GM12891 (cell line): Measurements from ENCODE around the gene SIRPB2. TPM values are rescaled to one million over a fixed set of nuclear protein-coding genes. Genes with fewer than 3 reads are reported as not detected.

Source experiments
- DNase-seq: peaks from one replicate; pipeline ENCODE4 v3.0.0; 2011; ENCODE audit warnings: low spot score; ENCODE audit not compliant: insufficient read length
- FAIRE-seq: peaks from 2 replicates; lab custom pipeline; 2011; peaks lifted over from hg19 to GRCh38; lab: Jason Lieb, UNC
- PAX5 ChIP-seq: IDR thresholded peaks from 2 replicates; pipeline ENCODE4 v1.6.1; 2011; ENCODE audit warnings: low read length, moderate library complexity, mild to moderate bottlenecking; ENCODE audit not compliant: insufficient read depth, severe bottlenecking
- POLR2A ChIP-seq: IDR thresholded peaks from 2 replicates; pipeline ENCODE4 v1.6.1; 2011; ENCODE audit warnings: low read depth, low read length, control low read depth
- POLR2AphosphoS5 ChIP-seq: IDR thresholded peaks from 2 replicates; pipeline ENCODE4 v1.6.1; 2011; ENCODE audit warnings: low read depth, low read length, control low read depth
- POU2F2 ChIP-seq: IDR thresholded peaks from 2 replicates; pipeline ENCODE4 v1.6.1; 2011; ENCODE audit warnings: low read depth, mild to moderate bottlenecking, control low read depth, low read length, moderate library complexity
- SPI1 ChIP-seq: IDR thresholded peaks from 2 replicates; pipeline ENCODE4 v1.6.1; 2011; ENCODE audit warnings: low read depth, low read length, control low read depth
- TAF1 ChIP-seq: IDR thresholded peaks from 2 replicates; pipeline ENCODE4 v1.6.1; 2011; ENCODE audit warnings: low read depth, low read length, control low read depth
- polyA plus RNA-seq: library from polyadenylated mRNA; unstranded; fragments of >200 nt; gene quantifications from one replicate; pipeline ENCODE4 v1.2.1, GENCODE V29; 2012; ENCODE audit warnings: low read depth, missing spikeins, inconsistent platforms; ENCODE audit not compliant: missing spikeins

The SIRPB2 gene
- polyA plus RNA-seq: not detected

GRCh38 chr20:1491281-1491840, at the start of gene SIRPB2:
SIRPB2 (minus strand) TSS chr20:1491420; CDS start chr20:1491359, 61 bp downstream.
- TF ChIP-seq POLR2AphosphoS5: no peak
- no peak for TF ChIP-seq POLR2A
- TF ChIP-seq POU2F2: no peak
- TF ChIP-seq SPI1: no peak
- TF ChIP-seq PAX5: no peak
- no peak for TF ChIP-seq TAF1
- DNase-seq (no peak), FAIRE-seq (no peak)

DNA sequence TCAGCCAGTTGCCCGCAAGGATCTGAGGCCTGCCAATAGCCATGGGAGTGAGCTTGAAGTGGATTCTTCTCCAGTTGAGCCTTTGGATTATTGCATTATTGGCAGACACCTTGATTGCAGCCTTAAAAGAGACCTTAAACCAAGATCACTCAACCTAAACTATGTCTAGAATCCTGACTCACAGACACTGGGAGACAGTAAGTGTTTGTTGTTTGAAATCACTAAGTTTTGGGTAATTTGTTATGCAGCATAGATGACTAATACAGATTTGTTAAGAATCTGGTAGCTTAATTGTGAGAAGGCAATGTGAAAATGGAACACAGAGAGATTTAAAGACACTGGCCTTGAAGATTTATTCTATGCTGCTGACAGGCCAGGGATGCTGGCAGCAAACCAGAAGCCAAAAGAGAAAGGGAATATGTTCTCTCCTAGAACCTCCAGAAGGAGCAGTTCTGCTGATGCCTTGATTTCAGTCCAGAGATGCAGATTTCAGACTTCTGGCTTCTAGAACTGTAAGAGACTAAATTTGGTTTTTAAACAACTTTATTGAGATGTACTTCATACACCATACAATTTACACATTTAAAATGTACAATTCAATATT, 48.7 kb upstream of the SIRPB2 start:
- TF ChIP-seq TAF1: no peak
- TF ChIP-seq PAX5: no peak
- no peak for TF ChIP-seq POLR2A
- no peak for DNase-seq
- FAIRE-seq: no peak

- FAIRE-seq (no peak), DNase-seq (no peak)
- TF ChIP-seq PAX5 (no peak), POLR2AphosphoS5 (no peak), TAF1 (no peak), POLR2A (no peak), SPI1 (no peak), POU2F2 (no peak)
Measured at GRCh38 chr20:1538655-1539054, 47.4 kb upstream of the SIRPB2 start.

DNA sequence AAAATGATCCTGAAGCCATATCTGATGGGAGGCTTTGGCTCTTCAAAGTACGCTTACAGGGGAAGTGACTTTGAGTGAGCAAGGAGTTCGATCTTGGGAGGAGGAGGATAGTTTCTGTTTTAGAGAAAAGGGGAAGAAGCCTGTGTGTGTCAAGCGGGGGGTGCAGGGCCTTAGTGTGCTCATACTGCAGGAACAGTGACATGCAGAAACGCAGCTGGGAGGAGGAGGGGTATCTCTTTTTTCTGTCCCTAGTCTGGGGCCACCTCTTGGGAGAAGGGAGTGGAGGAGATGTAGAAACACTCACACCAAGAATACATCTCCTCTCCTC, 46.5 kb upstream of the SIRPB2 start:
- FAIRE-seq (peak; percentile 65), DNase-seq (no peak)
- TF ChIP-seq SPI1: peak; percentile 75
- no peak for TF ChIP-seq POU2F2
- no peak for TF ChIP-seq TAF1
- TF ChIP-seq POLR2AphosphoS5: no peak
- no peak for TF ChIP-seq POLR2A
- no peak for TF ChIP-seq PAX5

DNA sequence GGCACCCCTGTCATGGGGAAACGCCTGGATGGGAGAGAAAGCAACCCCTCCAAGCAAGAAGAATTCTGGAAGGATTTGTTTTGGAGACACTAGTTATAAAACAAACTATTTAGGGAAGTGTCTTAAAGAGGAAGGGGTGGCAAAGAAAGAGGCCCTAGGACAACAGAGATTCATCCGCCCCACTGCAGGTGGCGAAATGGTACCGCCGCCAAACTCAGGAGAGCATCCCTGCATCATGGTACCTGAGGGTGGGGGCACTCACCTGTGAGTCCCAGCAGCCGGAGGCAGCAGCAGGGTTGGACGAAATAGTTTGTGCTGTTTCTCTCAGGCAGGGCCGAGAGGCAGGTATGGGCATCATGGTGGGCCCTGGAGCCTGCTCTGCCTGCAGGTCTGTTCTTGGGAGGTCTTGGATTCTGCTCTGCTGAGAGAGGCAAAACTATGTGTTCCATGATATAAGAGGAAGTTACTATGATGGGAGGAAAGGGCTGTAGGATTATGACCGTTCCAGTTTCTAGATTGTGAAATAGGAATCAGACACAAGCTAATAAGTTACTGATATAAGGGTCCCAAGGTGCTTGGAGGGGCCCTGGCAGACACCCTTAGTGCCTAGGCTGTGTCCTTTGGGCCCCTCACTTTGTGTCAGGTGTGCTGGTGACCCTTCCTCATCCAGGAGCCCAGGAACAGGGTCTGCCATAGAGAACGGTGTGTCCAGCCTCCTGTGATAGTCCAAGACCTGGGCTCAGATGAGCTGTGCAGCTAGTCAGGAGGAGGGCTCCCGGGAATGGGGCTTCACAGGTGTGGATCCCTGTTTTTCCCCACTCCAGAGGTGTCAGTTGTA, 45.9 kb upstream of the SIRPB2 start:
- DNase-seq (no peak), FAIRE-seq (no peak)
- TF ChIP-seq SPI1 (0 out of 2 replicates have a peak, but pooled peaks have one; percentile 36), POLR2A (no peak)

DNA sequence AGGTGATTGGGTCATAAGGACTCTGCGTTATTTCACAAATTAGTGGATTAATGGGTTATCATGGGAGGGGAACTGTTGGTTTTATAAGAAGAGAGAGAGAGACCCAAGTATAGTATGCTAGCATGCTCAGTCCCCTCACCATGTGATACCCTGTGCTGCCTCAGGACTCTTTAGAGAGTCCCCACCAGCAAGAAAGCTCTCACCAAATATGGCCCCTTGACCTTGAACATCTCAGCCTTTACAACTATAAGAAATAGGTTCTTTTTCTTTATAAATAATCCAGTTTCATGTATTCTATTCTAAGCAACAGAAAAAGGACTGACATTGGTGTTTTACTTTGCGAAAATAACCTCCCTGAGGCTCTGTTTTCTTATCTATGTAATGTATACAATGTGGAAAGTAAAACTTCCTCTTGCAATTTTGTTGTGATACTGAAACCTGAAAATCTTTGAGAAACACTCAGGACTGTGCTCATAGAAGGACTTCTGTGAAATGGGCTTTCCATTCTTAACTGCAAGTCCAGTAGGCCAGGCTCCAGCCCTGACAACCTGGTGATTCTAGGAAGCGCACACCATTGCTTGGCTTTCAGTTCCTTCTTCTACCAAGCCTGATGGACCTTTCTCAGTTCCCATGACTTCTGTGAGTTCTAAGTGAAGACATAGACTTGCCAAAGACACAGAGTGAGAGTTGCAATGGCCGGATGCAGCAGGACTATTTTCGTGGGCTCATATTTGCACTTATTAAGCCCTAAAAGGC, 44.4 kb upstream of the SIRPB2 start:
- DNase-seq: peak; percentile 25
- TF ChIP-seq POU2F2 (no peak), SPI1 (peak; percentile 97), POLR2A (no peak)
- peak; percentile 82 for FAIRE-seq

GRCh38 chr20:1534526-1534925, 43.3 kb upstream of the SIRPB2 start:
- DNase-seq (no peak), FAIRE-seq (peak; percentile 5)
- TF ChIP-seq POU2F2: no peak
- TF ChIP-seq PAX5: no peak
- TF ChIP-seq POLR2AphosphoS5: no peak
- TF ChIP-seq SPI1: no peak
- TF ChIP-seq TAF1: no peak
- no peak for TF ChIP-seq POLR2A

DNA sequence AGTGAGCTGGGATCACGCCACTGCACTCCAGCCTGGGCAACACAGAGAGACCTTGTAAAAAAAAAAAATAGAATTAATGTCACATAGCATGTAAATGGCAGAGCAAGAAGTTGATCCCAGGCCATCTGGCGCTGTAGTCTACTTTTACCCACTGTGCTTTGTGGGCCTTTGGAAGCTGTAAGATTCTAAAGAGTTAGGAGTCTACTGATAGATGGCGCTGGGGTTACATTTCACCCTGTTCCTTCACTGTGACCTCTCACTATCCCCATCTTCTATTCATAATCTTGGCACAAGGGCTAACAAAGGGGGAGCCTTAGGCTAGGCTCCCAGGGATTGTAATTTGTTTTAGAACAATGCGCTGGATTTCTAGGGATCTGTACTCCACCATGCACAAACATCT, 41.8 kb upstream of the SIRPB2 start:
- DNase-seq: no peak
- TF ChIP-seq POLR2A (no peak), TAF1 (no peak), SPI1 (no peak), POU2F2 (no peak), PAX5 (no peak), POLR2AphosphoS5 (no peak)
- no peak for FAIRE-seq

- TF ChIP-seq PAX5 (no peak), POU2F2 (no peak), TAF1 (no peak), POLR2A (no peak), SPI1 (no peak), POLR2AphosphoS5 (no peak)
- FAIRE-seq: no peak
- DNase-seq: no peak
Measured at GRCh38 chr20:1528811-1529210, 37.6 kb upstream of the SIRPB2 start.

- DNase-seq (no peak), FAIRE-seq (no peak)
- no peak for TF ChIP-seq PAX5
- no peak for TF ChIP-seq POLR2AphosphoS5
- TF ChIP-seq POLR2A: no peak
- TF ChIP-seq TAF1: no peak
- no peak for TF ChIP-seq SPI1
- no peak for TF ChIP-seq POU2F2
Measured at GRCh38 chr20:1527923-1528322, 36.7 kb upstream of the SIRPB2 start.
